Measurements from ENCODE around the gene EGR1.

Gene EGR1

GRCh38 chr5:138465261-138466124 lies at the start of gene EGR1:
TSS of gene EGR1 (plus strand) at chr5:138465479. CDS start at chr5:138465762, 283 bp downstream.
- DNase-seq, result peak; percentile 91 to 92

- DNase-seq, result no peak
These were observed 46.8 kb upstream of the EGR1 start for GRCh38 chr5:138418444-138418843.

GRCh38 chr5:138425079-138425478 lies 40.2 kb upstream of the EGR1 start:
- no peak for DNase-seq

- DNase-seq, result no peak
These were observed 29.3 kb upstream of the EGR1 start for GRCh38 chr5:138435943-138436342.

GRCh38 chr5:138438003-138438723 lies 27.1 kb upstream of the EGR1 start:
- no peak for DNase-seq

- DNase-seq, result peak; percentile 30 to 44
These were observed 26.4 kb upstream of the EGR1 start, which contains the start of gene REEP2 for GRCh38 chr5:138438724-138439476. TSS of gene REEP2 (plus strand) at chr5:138439057. CDS start at chr5:138439209, 152 bp downstream.

GRCh38 chr5:138439477-138440158 lies 25.7 kb upstream of the EGR1 start:
- no peak for DNase-seq

- DNase-seq, result no peak
These were observed 24.9 kb upstream of the EGR1 start for GRCh38 chr5:138440159-138441073.

GRCh38 chr5:138441221-138441620 lies 24.1 kb upstream of the EGR1 start:
- DNase-seq, result no peak

GRCh38 chr5:138444078-138444773 lies 21.1 kb upstream of the EGR1 start:
- no peak for DNase-seq

GRCh38 chr5:138444774-138445546 lies 20.3 kb upstream of the EGR1 start:
- no peak for DNase-seq

- no peak for DNase-seq
These were observed 19.6 kb upstream of the EGR1 start for GRCh38 chr5:138445547-138446271.

- no peak for DNase-seq
These were observed 17.2 kb upstream of the EGR1 start for GRCh38 chr5:138448070-138448469.

GRCh38 chr5:138448481-138449398 lies 16.5 kb upstream of the EGR1 start:
- no peak for DNase-seq

- DNase-seq, result peak; percentile 72 to 77
These were observed 15.6 kb upstream of the EGR1 start for GRCh38 chr5:138449501-138450239.

GRCh38 chr5:138450971-138451370 lies 14.3 kb upstream of the EGR1 start:
- no peak for DNase-seq

GRCh38 chr5:138452720-138453119 lies 12.6 kb upstream of the EGR1 start:
- no peak for DNase-seq

Data from Kasumi-1 (cell line).